Thymus (tissue), 11 donors: ENCODE measurements around the gene RRBP1. TPM values are rescaled to one million over a fixed set of nuclear protein-coding genes. Genes with fewer than 3 reads are reported as not detected.

Experiments
- DNase-seq, 9 donors: peaks; one replicate each; pipeline ENCODE4 v3.0.0-alpha.2; 2013; ENCODE audit warnings: low spot score in 9 of 9, low read depth in 6 of 9, missing footprints in 1 of 9
- H3K27ac ChIP-seq, 2 donors: one replicate each; pipeline ENCODE4 v1.5.1; 2013; ENCODE audit warnings: control low read depth in 1 of 2, low read depth in 1 of 2, low read length in 1 of 2, mild to moderate bottlenecking in 1 of 2, moderate library complexity in 1 of 2
- H3K27me3 ChIP-seq, 2 donors: one replicate each; pipeline ENCODE4 v1.5.1; 2013; ENCODE audit warnings: low read length in 1 of 2; ENCODE audit not compliant: control insufficient read depth in 2 of 2, insufficient read depth in 1 of 2
- H3K36me3 ChIP-seq, 2 donors: one replicate each; pipeline ENCODE4 v1.5.1; 2013; ENCODE audit warnings: low read length in 1 of 2, mild to moderate bottlenecking in 1 of 2, moderate library complexity in 1 of 2; ENCODE audit not compliant: control insufficient read depth in 2 of 2, insufficient read depth in 2 of 2
- H3K4me1 ChIP-seq, 2 donors: one replicate each; pipeline ENCODE4 v1.5.1; 2013; ENCODE audit warnings: low read length in 2 of 2; ENCODE audit not compliant: control insufficient read depth in 2 of 2, insufficient read depth in 2 of 2
- H3K4me3 ChIP-seq, 2 donors: one replicate each; pipeline ENCODE4 v1.5.1; 2013; ENCODE audit warnings: low read length in 2 of 2, control low read depth in 1 of 2, mild to moderate bottlenecking in 1 of 2
- H3K9me3 ChIP-seq, 2 donors: one replicate each; pipeline ENCODE4 v1.5.1; 2013; ENCODE audit warnings: low read length in 1 of 2, mild to moderate bottlenecking in 1 of 2; ENCODE audit not compliant: control insufficient read depth in 2 of 2, insufficient read depth in 1 of 2
- WGBS: extraction: QIAGEN DNeasy Blood & Tissue Kit; methylation state at CpG from one replicate; pipeline ENCODE4 v1.1.7; 2013; 5-methylcytosine and 5-hydroxymethylcytosine counted together
- polyA plus RNA-seq: library from polyadenylated mRNA; stranded (reverse); fragments of 200-250 nt; gene quantifications from one replicate; pipeline ENCODE4 v1.2.3, GENCODE V29; 2013
- total RNA-seq: library from RNA; stranded (reverse); fragments of 120-200 nt; gene quantifications from one replicate; pipeline ENCODE4 v1.2.4, GENCODE V29; 2013
- donor health status: healthy.

The RRBP1 gene
- total and polyA plus RNA-seq, 2 donors: 20.7 to 24.2 TPM

- no peaks in the 10 kb centered on the region for H3K36me3 ChIP-seq
- H3K4me1 ChIP-seq: no peaks in the 10 kb centered on the region
- DNase-seq: no peak
- H3K4me3 ChIP-seq: no peak overlapping the region
- peaks cover 0 to 7% of the 10 kb centered on the region in 2 donors for H3K27me3 ChIP-seq
- H3K27ac ChIP-seq: no peak overlapping the region
- WGBS: 92% methylated on average over 13 of the region's 13 CpGs
- peaks cover 0 to 1% of the 10 kb centered on the region in 2 donors for H3K9me3 ChIP-seq
Observed at GRCh38 chr20:17725094-17725835, 43.2 kb upstream of the RRBP1 start.

- H3K27ac ChIP-seq: no peak overlapping the region
- peaks cover 0 to 1% of the 10 kb centered on the region in 2 donors for H3K9me3 ChIP-seq
- DNase-seq: no peak
- H3K27me3 ChIP-seq: peaks cover 0 to 4% of the 10 kb centered on the region in 2 donors
- H3K36me3 ChIP-seq: no peaks in the 10 kb centered on the region
- H3K4me3 ChIP-seq: no peak overlapping the region
- WGBS: 96% methylated on average over 5 of the region's 5 CpGs
- H3K4me1 ChIP-seq: no peaks in the 10 kb centered on the region
Observed at GRCh38 chr20:17723301-17723691, 41.3 kb upstream of the RRBP1 start.

- H3K27me3 ChIP-seq: peaks cover 0 to 4% of the 10 kb centered on the region in 2 donors
- no peaks in the 10 kb centered on the region for H3K36me3 ChIP-seq
Observed at GRCh38 chr20:17722493-17723300, 40.7 kb upstream of the RRBP1 start.

DNA sequence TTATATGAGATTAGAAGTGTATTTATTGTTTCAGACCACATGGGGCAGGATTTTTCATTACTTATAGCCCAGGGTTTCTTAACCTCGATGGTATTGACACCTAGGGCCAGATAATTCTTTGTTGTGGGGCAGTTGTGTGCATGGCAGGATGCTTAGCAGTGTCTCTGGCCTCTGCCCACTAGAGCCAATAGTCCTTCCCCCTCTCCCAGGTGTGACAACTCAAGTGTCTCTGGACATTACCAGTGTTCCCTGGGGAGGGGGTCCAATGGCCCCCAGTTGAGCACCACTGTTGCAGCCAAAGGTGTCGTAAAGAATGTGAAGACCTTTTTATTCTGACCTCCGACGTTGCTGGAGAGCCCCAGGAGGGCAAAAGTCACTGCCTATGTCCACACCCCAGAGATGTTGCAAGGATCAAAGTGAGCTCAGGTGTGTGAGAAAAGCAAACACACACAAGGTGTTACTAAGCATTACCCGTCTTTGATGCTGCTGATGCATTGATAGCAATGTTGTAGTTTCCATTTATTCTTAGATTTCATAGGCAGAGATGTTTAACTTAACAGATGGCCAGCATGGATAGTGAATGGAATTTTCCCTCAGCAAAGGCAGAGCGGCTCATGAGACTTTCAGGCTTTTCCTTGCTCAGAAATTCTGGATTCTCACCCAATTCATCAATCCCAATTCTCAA, 39.9 kb upstream of the RRBP1 start:
- no peak for DNase-seq
- WGBS: 69% methylated on average over 6 of the region's 6 CpGs
- Histone ChIP-seq H3K27ac (no peak overlapping the region), H3K4me3 (no peak overlapping the region), H3K36me3 (no peaks in the 10 kb centered on the region), H3K27me3 (peaks cover 0 to 4% of the 10 kb centered on the region in 2 donors), H3K9me3 (no peaks in the 10 kb centered on the region), H3K4me1 (no peaks in the 10 kb centered on the region)

More at GRCh38 chr20:17722493-17723300, 40.7 kb upstream of the RRBP1 start:
- peaks cover 0 to 1% of the 10 kb centered on the region in 2 donors for H3K9me3 ChIP-seq
- no peak for DNase-seq
- no peaks in the 10 kb centered on the region for H3K4me1 ChIP-seq
- WGBS: 91% methylated on average over 14 of the region's 14 CpGs
- H3K4me3 ChIP-seq: no peak overlapping the region
- no peak overlapping the region for H3K27ac ChIP-seq

- no peak overlapping the region for H3K4me3 ChIP-seq
- no peaks in the 10 kb centered on the region for H3K36me3 ChIP-seq
- H3K27ac ChIP-seq: no peak overlapping the region
- 84% methylated on average over 4 of the region's 4 CpGs for WGBS
- peaks cover 0 to 4% of the 10 kb centered on the region in 2 donors for H3K27me3 ChIP-seq
- H3K9me3 ChIP-seq: no peaks in the 10 kb centered on the region
- no peaks in the 10 kb centered on the region for H3K4me1 ChIP-seq
- no peak for DNase-seq
Observed at GRCh38 chr20:17720755-17721154, 38.7 kb upstream of the RRBP1 start.

DNA sequence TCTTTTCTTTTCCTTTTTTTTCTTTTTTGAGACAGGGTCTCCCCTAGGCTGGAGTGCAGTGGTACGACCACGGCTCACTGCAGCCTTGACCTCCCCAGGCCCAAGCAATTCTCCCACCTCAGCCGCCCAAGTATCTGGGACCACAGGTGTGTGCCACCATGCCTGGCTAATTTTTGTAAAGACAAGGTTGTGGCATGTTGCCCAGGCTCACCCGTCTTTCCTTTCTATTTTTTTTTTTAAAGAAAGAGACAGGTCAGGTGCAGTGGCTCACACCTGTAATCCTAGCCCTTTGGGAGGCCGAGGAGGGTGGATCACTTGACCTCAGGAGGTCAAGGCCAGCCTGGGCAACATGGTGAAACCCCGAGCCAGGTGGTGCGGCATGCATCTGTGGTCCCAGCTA, 34.3 kb upstream of the RRBP1 start:
- Histone ChIP-seq H3K4me1 (no peaks in the 10 kb centered on the region), H3K27me3 (no peaks in the 10 kb centered on the region), H3K27ac (no peak overlapping the region), H3K36me3 (no peaks in the 10 kb centered on the region), H3K4me3 (no peak overlapping the region), H3K9me3 (no peaks in the 10 kb centered on the region)
- 92% methylated on average over 7 of the region's 7 CpGs for WGBS
- DNase-seq: no peak

DNA sequence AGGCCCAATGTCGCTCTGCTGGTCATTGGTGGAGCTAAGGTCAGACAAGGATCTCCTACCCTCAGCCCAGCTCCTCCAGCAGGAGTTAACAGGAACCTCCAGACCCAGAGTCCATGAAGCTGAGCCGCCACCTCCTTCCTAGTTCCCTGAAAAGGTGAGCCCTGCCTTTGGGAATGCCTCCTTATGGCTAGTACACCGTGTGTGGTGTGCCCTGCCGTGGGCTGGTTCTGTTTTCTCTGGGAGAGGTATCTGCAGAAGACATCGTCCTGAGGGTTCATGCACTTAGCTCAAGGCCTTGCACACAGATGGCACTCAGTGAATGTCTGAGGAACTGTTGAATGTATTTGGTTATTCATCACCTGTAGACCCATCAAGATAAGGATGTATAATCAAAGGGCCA, 33.0 kb upstream of the RRBP1 start:
- DNase-seq: no peak
- H3K27me3 ChIP-seq: no peaks in the 10 kb centered on the region
- no peaks in the 10 kb centered on the region for H3K36me3 ChIP-seq
- no peaks in the 10 kb centered on the region for H3K9me3 ChIP-seq
- H3K4me1 ChIP-seq: no peaks in the 10 kb centered on the region
- no peak overlapping the region for H3K4me3 ChIP-seq
- WGBS: 93% methylated on average over 5 of the region's 5 CpGs
- H3K27ac ChIP-seq: no peak overlapping the region

GRCh38 chr20:17714597-17714996, 32.6 kb upstream of the RRBP1 start:
- no peak for DNase-seq
- Histone ChIP-seq H3K27me3 (no peaks in the 10 kb centered on the region), H3K9me3 (no peaks in the 10 kb centered on the region), H3K4me1 (no peaks in the 10 kb centered on the region), H3K27ac (no peak overlapping the region), H3K36me3 (no peaks in the 10 kb centered on the region), H3K4me3 (no peak overlapping the region)
- WGBS: 97% methylated on average over 1 of the region's 1 CpG

DNA sequence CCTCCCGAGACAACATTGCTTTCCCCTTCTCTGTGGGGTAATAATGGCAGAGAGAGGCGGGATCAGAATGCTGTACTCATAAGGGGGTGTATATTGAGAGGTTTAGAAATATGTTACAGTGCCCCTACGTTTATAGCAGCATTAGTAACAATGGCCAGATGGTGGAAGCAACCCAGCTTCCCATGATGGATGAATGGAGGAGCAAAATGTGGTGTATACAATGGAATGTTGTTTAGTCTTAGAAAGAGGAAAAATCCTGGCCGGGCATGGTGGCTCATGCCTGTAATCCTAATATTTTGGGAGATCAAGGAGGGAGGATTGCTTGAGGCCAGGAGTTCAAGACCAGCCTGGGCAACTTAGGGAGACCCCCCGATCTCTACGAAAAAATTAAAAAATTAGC, 30.7 kb upstream of the RRBP1 start:
- 96% methylated on average over 6 of the region's 6 CpGs for WGBS
- Histone ChIP-seq H3K4me3 (no peak overlapping the region), H3K27me3 (no peaks in the 10 kb centered on the region), H3K4me1 (no peaks in the 10 kb centered on the region), H3K36me3 (no peaks in the 10 kb centered on the region), H3K27ac (no peak overlapping the region), H3K9me3 (no peaks in the 10 kb centered on the region)
- no peak for DNase-seq
